Mucosa of rectum (tissue), 2 donors: ENCODE measurements around the gene CERS6.

Experiments used
- H3K27ac ChIP-seq, 2 donors: one replicate each; pipeline ENCODE4 v1.7.0; 2013; ENCODE audit warnings: inconsistent platforms in 2 of 2, low read depth in 2 of 2, low read length in 2 of 2
- H3K27me3 ChIP-seq, 2 donors: one replicate each; pipeline ENCODE4 v1.7.0; 2013; ENCODE audit warnings: low read length in 2 of 2; ENCODE audit not compliant: control insufficient read depth in 2 of 2, insufficient read depth in 2 of 2
- H3K36me3 ChIP-seq, 2 donors: one replicate each; pipeline ENCODE4 v1.7.0; 2013; ENCODE audit warnings: low read length in 2 of 2; ENCODE audit not compliant: control insufficient read depth in 2 of 2, insufficient read depth in 2 of 2
- H3K4me1 ChIP-seq, 2 donors: one replicate each; pipeline ENCODE4 v1.7.0; 2013; ENCODE audit warnings: low read length in 2 of 2, mild to moderate bottlenecking in 1 of 2; ENCODE audit not compliant: control insufficient read depth in 2 of 2, insufficient read depth in 2 of 2
- H3K4me3 ChIP-seq, 2 donors: one replicate each; pipeline ENCODE4 v1.7.0; 2013; ENCODE audit warnings: low read length in 2 of 2
- H3K9ac ChIP-seq, 2 donors: one replicate each; pipeline ENCODE4 v1.7.0; 2013; ENCODE audit warnings: low read length in 2 of 2, low read depth in 1 of 2, mild to moderate bottlenecking in 1 of 2
- H3K9me3 ChIP-seq, 2 donors: one replicate each; pipeline ENCODE4 v1.7.0; 2013; ENCODE audit warnings: low read length in 2 of 2; ENCODE audit not compliant: control insufficient read depth in 2 of 2
- donor health status: healthy.
- donor health status: Normal muscosa, but diverticular disease.

CERS6 gene

DNA sequence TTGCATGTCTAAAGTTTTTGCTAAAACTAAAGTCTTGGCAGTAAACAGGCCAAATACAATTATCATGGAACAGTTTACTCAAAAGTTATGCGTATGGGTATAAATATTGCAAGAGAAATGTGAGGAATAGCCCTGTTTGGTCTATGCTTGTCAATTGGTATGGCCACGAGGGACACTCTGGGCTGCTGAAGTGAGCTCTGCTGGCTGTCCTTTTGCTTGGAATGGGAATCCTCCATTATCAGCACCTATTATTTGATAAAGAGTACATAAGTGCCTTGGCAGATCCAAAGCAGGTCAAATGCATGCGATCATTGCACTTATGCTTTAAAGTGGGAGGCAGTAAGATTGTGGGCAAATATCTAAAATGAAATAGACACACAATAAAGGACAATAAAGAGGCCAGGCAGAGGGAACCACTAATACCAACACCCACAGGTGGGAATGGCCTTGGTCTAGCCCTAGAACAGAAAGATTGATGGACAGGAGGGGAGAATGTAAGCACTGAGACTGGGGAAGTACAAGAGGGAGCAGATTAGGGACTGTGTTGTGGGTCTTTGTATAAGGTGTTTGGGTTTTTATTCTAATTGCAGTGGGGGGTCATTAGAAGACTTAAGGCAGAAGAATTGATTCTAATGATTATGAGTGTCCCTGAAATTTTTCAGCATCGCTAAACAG lies 286.3 kb downstream of the CERS6 start:
- Histone ChIP-seq H3K4me3 (no peak overlapping the region), H3K4me1 (no peaks in the 10 kb centered on the region), H3K27ac (no peak overlapping the region), H3K27me3 (no peaks in the 10 kb centered on the region), H3K9me3 (no peaks in the 10 kb centered on the region), H3K36me3 (peaks cover 0 to 4% of the 10 kb centered on the region in 2 donors), H3K9ac (no peak overlapping the region)

DNA sequence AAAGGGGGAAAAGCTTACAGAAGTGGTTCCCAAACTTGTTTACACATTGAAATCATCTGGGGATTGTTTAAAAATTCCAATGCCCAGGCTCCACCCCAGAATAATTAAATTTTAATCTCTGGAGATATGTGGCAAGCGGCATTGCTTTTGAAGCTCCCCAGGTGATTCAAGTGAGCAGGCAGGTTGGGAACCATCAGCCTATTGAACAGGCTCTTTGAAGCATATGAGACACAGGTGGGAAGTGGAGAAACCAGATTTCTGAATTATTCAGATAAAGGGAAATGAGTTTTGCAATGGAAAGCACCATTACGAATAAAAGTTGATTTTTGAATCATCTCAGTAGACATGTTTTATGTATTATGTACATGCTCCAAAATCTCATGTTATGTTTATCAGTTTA lies 288.8 kb downstream of the CERS6 start:
- H3K9ac ChIP-seq: no peak overlapping the region
- H3K4me3 ChIP-seq: no peak overlapping the region
- H3K36me3 ChIP-seq: peaks cover 0 to 4% of the 10 kb centered on the region in 2 donors
- H3K4me1 ChIP-seq: no peaks in the 10 kb centered on the region
- H3K27ac ChIP-seq: no peak overlapping the region
- H3K27me3 ChIP-seq: no peaks in the 10 kb centered on the region
- H3K9me3 ChIP-seq: no peaks in the 10 kb centered on the region

DNA sequence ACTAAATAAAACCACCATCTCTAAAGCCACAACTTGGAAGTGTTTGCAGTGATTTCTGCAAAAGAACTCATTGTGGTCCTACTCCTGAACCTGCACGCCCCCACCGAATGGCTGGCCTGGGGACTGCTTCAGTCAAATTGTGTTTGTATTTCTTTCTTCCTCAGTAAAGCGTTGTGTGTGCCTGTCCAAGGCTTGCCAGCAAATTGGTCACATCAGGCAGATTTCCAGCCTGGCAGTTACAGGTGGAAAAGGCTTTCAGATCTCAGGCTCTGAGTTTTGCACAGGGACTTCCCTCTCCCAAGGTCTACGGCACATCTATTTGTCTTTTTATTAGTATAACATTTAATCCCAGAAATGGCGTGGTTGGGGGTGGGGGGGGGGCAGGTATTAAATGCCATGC lies 292.4 kb downstream of the CERS6 start:
- no peaks in the 10 kb centered on the region for H3K4me1 ChIP-seq
- H3K4me3 ChIP-seq: no peak overlapping the region
- no peaks in the 10 kb centered on the region for H3K9me3 ChIP-seq
- no peak overlapping the region for H3K27ac ChIP-seq
- peaks cover 0 to 5% of the 10 kb centered on the region in 2 donors for H3K36me3 ChIP-seq
- H3K27me3 ChIP-seq: no peaks in the 10 kb centered on the region
- H3K9ac ChIP-seq: no peak overlapping the region

DNA sequence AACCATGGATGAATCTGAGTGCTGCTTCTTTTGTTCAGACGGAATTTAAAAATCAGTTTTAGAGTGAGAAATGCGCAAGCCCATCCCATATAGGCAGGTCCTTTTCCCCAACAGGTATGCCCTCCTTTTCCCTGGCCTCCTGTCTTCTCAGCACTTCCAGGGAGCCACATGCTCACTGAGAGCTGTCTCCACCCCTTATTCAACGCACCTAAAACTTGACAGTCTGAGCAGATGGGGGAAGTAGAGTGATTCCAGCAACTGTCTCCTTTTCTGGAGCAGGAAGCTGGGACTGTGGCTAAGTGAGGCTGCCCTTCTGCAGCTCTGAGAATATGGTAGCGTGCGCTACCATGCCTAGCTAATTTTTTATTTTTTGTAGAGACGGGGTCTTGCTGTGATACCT lies 293.2 kb downstream of the CERS6 start:
- Histone ChIP-seq H3K9ac (no peak overlapping the region), H3K4me3 (no peak overlapping the region), H3K27ac (no peak overlapping the region), H3K9me3 (no peaks in the 10 kb centered on the region), H3K4me1 (no peaks in the 10 kb centered on the region), H3K27me3 (no peaks in the 10 kb centered on the region), H3K36me3 (peaks cover under 1 to 5% of the 10 kb centered on the region in 2 donors)

DNA sequence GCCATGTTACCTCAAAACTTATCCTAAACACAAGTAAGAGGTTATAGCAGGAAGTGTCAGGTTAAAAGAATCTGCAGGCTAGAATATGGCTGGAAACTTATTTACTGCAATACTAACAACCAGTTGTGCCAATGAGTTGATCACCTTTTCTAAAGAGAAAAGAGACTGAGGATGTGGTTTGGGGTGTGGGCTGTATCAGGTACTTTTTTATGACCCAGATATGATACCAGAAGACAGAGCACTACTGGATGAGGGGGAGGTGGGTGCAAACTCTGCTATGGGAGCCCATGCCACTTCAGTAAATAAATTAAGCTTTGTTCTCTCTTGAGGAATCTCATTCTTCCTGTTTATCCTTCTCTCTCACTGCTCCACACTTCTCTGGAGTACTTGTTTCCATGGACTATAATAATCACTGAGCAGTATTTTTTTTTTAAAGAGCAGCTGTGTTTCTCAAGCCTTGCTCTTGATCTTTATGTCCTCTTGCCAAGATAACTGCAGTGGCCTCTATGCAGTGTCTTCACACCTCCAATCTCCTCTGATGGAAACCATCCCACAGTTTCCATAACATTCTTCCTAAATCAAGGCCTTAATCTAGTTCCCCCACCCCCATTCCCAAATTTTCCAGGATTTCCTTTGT lies 295.1 kb downstream of the CERS6 start:
- H3K27me3 ChIP-seq: no peaks in the 10 kb centered on the region
- H3K27ac ChIP-seq: no peak overlapping the region
- no peaks in the 10 kb centered on the region for H3K9me3 ChIP-seq
- no peak overlapping the region for H3K9ac ChIP-seq
- no peak overlapping the region for H3K4me3 ChIP-seq
- H3K4me1 ChIP-seq: no peaks in the 10 kb centered on the region
- H3K36me3 ChIP-seq: peaks cover 3 to 5% of the 10 kb centered on the region in 2 donors

DNA sequence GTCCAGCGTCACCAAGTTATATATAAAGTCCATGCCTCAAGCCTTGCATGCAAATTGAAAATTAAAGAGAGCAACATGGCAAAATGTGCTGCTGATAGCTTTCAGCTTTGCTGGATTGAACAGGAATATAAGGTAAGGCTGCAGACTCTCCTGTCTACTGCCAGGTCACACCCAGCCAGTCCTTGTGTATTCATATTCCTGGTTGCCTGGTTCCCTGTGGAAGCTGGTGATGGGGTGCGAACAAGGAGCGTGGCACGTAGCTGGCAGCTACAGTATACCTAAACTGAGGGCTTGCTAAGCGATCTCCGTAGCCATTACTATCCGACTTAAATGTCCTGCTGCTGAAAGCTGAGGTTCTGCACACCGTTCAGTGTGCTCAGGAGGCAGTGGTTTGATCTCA lies 296.3 kb downstream of the CERS6 start:
- Histone ChIP-seq H3K27me3 (no peaks in the 10 kb centered on the region), H3K4me3 (no peak overlapping the region), H3K27ac (no peak overlapping the region), H3K9ac (no peak overlapping the region), H3K36me3 (peaks cover 3 to 5% of the 10 kb centered on the region in 2 donors), H3K4me1 (peaks cover under 1 to 4% of the 10 kb centered on the region in 2 donors), H3K9me3 (no peaks in the 10 kb centered on the region)

DNA sequence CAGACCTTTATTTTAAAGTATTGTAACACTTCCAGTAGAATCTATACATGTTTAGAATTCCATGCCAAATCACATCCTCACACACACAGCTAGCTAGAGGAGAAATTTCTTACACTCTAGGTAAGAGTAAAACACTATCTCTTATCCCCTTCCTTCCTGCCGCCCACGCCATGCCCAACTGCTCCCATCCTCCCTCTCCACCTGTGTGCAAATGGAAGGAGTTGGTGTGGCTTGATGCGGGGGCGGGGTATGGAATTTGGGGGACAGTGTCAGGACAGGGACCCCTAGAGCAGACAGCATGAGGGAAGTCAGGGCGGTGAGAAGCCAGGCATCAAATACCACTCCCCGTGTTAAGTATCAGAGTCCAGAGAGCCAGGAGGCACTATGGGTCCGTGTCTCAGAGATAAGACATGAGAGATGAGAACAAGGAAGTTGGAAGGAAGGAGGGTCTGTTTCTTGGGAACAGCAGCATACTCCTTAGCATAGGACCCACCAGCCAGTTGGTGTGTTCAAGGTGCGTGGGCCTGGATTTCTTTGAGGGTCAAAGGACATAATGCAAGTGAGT lies 297.8 kb downstream of the CERS6 start:
- Histone ChIP-seq H3K4me1 (peaks cover 4 to 6% of the 10 kb centered on the region in 2 donors), H3K27ac (no peak overlapping the region), H3K9ac (no peak overlapping the region), H3K9me3 (no peaks in the 10 kb centered on the region), H3K4me3 (no peak overlapping the region), H3K36me3 (peaks cover 3 to 5% of the 10 kb centered on the region in 2 donors), H3K27me3 (no peaks in the 10 kb centered on the region)

DNA sequence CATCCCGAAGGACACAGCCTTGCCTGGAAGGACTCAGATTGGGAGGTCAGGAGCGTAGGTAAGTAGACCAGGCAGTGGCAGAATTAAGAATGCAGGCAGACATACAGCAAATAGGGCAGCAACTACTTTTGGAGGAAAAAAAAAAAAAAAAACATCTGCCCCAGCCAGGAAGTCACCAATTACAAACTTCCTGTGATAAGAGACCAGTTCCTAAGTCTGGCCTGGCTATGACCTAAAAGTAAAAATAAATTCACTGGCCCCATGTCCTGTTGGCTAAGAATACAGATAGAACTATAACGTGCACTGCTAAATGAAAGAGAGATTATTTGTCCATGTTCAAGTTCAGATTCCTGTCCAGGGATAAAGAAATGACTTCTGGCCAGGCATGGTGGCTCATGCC lies 301.2 kb downstream of the CERS6 start:
- Histone ChIP-seq H3K36me3 (peaks cover 3 to 4% of the 10 kb centered on the region in 2 donors), H3K27ac (no peak overlapping the region), H3K27me3 (no peaks in the 10 kb centered on the region), H3K9ac (no peak overlapping the region), H3K9me3 (no peaks in the 10 kb centered on the region), H3K4me3 (no peak overlapping the region), H3K4me1 (peaks cover 4 to 6% of the 10 kb centered on the region in 2 donors)

DNA sequence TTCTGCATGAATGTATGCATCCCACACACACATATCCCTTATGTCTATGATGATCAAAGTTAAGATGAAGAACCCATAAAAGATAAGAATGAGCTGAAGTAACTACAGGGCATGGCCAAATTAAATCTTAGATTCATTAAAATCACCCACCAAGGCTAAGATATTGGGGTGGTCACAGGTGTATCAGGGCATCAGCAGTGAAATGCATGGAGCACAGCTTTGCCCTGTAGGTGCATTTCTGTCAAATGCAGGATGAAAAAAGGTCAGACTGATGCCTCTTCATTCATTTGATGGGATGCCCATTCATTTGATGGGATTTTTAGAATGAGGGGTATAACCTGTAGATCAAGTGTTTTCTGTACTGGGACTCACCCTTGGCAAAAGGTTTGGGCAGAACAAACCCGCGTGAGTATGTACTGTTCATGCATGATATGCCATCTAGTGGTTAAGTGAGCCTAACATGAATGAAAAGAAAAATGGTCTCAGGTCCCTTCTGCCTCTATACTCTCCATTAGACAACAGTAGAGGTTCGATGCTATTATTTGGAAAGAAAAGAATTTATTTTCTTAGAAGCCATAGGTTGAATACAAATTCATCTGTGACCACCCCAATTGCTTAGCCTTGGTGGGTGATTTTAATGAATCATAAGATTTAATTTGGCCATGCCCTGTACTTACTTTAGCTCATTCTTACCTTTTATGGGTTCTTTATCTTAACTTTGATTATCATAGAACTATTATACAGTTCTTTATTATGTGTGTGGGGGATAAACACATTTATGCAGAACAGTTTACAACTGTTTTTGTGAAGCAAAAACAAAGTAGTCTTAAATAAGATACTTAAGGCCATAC lies 303.1 kb downstream of the CERS6 start:
- Histone ChIP-seq H3K27me3 (no peaks in the 10 kb centered on the region), H3K9ac (no peak overlapping the region), H3K36me3 (peaks cover 0 to 3% of the 10 kb centered on the region in 2 donors), H3K27ac (no peak overlapping the region), H3K9me3 (no peaks in the 10 kb centered on the region), H3K4me1 (peaks cover 4 to 6% of the 10 kb centered on the region in 2 donors), H3K4me3 (no peak overlapping the region)

DNA sequence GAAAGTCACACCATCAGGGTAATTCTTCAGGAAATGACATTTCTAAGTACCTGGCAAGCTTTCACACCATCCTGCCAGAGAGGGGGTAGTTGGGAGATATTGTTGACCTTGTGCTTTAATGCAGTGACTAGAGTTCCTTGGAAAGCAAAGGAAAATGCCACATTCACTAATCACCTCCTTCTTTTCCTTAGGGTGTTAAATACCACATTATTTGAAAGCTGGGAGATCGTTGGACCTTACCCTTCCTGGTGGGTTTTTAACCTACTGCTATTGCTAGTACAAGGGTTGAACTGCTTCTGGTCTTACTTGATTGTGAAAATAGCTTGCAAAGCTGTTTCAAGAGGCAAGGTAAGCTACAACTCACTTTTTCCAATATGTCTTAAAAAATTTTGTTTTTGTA lies 309.3 kb downstream of the CERS6 start:
- H3K9ac ChIP-seq: no peak overlapping the region
- H3K4me3 ChIP-seq: no peak overlapping the region
- no peak overlapping the region for H3K27ac ChIP-seq
- no peaks in the 10 kb centered on the region for H3K9me3 ChIP-seq
- H3K36me3 ChIP-seq: peaks cover 4 to 18% of the 10 kb centered on the region in 2 donors
- no peaks in the 10 kb centered on the region for H3K27me3 ChIP-seq
- H3K4me1 ChIP-seq: no peaks in the 10 kb centered on the region
